GM19372 (cell line): ENCODE measurements around the gene GATAD2B.
A peak's percentile ranks its signal among the peaks of the same experiment; 100 is the strongest.
"Not testable (repeated sequence)": the region's sequence is repeated elsewhere in the genome, so short reads cannot be mapped to it uniquely, and the experiment has no call there.

ENCODE experiments used
- ATAC-seq: cut with Tn5 transposase; IDR thresholded peaks from one replicate; pipeline ENCODE4 v1.9.1; 2021; ENCODE audit warnings: mild to moderate bottlenecking, low read depth, moderate library complexity; ENCODE audit not compliant: unreplicated experiment

The GATAD2B gene

DNA sequence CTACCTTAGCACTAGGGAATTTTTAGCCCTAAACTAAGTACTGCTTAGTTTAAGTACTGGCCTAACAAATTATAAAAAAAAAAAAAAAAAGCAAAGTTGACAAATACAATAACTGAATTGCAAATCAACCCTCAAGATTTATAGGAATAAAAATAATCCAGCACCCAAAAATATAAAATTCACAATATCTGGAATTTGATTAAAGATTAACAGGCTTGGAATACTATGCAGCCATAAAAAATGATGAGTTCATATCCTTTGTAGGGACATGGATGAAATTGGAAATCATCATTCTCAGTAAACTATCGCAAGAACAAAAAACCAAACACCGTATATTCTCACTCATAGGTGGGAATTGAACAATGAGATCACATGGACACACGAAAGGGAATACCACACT lies 78.4 kb downstream of the GATAD2B start:
- not testable (repeated sequence) for ATAC-seq

GRCh38 chr1:153842006-153842471 lies 80.7 kb downstream of the GATAD2B start:
- ATAC-seq = peak; percentile 62

DNA sequence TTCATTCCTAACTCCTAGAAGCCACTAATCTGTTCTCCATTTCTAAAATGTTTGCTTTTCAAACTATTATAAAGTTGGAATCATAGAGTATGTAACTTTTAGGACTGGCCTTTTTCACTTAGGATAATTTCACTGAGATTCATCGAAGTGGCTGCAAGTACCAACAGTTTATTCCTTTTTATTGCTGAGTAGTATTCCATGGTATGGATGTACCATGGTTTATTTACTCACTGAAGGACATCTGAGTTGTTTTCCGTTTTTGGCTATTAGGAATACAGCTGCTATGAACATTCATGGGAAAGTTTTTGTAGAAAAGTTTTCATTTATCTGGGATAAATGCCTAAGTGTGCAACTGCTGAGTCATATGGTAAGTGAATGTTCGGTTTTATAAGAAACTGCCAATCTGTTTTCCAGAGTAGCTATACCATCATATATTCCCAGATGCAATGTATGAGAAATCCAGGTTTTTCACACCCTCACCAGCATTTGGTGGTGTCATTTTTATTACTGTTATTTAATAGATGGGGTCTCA lies 81.2 kb downstream of the GATAD2B start:
- no peak for ATAC-seq

DNA sequence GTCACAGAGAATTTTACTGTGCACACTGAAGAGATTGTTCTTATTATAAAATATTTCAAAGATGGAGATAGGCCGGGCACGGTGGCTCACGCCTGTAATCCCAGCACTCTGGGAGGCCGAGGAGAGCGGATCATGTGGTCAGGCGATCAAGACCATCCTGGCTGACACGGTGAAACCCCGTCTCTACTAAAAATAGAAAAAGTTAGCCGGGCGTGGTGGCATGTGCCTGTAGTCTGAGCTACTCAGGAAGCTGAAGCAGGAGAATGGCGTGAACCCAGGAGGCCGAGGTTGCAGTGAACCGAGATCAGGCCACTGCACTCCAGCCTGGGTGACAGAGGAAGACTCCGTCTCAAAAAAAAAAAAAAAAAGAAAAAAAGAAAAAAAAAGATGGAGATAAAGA lies 82.0 kb downstream of the GATAD2B start:
- not testable (repeated sequence) for ATAC-seq

GRCh38 chr1:153833968-153834367 lies 88.8 kb downstream of the GATAD2B start:
- ATAC-seq = not testable (repeated sequence)

- no peak for ATAC-seq
Measured at GRCh38 chr1:153833171-153833570, 89.6 kb downstream of the GATAD2B start.

GRCh38 chr1:153832293-153832692 lies 90.5 kb downstream of the GATAD2B start:
- no peak for ATAC-seq

- ATAC-seq = no peak
Measured at GRCh38 chr1:153831026-153831425, 91.7 kb downstream of the GATAD2B start.

DNA sequence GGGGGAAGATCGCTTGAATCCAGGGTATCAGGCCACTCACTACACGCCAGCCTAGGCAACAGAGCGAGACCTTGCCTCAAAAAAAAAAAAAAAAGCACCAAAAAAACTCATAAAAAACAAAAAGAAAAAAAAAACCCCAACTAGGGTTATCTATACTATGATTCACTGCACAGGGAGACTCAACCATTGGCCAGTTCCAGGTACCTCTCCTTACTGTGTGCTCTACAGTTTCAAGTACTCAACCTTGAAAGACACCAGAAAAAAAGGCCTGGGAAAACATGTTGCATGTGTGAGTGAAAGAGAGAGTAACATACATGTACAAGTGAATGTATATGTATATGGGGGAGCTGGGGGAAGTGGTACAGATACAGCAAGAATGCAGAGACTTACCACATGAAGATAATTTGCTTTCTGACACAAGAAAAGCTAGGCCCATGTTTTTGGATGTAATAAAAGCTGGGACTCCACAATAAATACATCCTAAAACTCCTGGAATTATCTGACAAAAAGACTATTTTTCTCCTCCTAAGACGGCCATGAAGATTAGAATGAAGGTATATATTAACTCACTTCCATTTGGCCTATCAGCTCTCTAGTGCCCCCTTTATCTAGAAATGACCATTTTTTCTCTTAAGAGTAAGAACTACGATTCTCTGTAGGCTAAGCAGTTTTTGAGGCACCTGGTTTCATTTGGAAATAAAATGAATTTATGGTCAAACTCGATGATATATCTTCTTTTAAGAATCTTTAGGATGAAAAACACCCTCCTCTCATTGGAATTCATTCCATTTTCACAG lies 95.4 kb downstream of the GATAD2B start:
- ATAC-seq = no peak

DNA sequence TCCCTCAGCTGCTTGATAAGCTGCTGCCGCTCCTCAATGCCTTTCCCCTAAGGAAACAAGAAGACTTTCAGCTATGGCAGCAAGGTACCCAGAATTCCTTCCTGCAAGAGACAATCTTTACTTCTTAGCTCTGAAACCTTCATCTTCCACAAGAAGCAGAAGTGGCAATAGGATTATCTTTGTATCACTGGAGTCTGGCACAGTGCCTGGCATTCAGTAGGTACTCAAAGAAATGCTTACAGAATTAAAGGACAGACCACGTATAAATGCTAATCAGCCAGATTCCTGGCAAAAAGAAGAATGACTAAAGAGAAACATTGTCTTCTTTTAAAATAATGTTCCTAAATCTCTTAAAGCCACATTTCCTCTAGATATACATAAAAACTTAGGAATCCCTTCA lies 103.9 kb downstream of the GATAD2B start:
- ATAC-seq = no peak

DNA sequence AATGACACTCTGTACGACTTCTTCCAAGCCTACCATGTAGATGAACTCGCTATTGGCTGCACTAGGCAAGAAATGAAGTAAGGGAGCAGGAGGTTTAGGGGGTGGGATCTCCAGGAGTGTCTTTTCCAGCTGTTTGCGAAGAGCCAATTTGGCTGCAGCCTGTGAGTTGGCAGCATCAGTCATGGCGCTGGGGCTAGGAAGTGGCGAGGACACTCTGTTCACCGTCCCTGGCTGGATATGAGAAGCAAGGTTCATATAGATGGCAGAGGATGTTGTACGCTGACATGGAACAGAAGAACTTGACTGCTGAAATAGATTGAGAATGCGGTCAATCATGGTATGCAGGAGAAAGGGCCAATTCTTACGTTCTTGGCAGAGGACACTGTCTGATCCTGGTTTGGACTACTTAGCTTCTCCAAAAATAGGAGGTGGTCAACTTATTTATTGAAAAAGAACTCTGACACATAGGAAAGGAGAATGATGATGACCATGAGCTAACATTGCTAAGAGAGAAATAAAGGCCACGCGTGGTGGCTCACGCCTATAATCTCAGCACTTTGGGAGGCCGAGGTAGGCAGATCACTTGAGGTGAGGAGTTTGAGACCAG lies 106.4 kb downstream of the GATAD2B start:
- ATAC-seq = no peak

DNA sequence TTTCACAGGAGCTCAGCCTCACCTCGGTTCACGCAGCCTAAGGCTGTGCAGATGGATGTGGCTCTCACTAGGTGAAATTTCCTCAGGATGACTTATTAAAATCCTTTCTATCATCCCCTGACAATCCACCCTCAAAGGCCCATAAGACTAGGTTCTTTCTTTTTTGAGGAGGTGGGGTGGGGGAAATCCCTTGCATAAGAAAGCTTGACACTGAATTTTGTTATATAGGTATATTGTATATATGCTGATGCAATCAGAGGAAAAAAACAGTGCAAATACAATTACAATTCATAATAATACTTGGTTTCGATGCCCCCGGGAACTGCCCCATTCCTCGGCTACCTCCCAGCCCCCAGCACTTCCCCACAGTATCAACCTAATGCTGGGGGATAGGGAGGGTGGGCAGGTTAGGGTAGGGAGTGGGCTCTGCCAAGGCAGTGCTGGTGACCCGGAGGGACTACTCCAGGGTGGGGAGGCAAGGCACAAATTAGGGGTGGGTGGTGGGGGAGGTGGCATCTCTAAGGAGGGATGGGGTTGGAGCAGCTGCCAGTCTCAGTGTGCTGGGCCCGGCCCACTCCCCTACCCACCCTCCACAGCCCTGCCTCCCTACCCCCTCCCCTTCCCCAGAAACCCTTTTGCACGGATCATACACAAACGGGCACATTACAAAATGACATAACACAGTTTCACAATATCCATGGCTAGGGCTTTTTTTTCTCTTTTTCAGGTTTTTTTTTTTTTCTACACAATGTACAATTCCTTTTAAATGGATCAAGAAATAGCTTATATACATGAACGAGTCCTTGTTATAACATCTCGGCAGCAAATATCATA lies 116.7 kb downstream of the GATAD2B start:
- ATAC-seq = peak; percentile 21

- ATAC-seq = peak; percentile 90
Measured at GRCh38 chr1:153805042-153805745, 117.6 kb downstream of the GATAD2B start.

DNA sequence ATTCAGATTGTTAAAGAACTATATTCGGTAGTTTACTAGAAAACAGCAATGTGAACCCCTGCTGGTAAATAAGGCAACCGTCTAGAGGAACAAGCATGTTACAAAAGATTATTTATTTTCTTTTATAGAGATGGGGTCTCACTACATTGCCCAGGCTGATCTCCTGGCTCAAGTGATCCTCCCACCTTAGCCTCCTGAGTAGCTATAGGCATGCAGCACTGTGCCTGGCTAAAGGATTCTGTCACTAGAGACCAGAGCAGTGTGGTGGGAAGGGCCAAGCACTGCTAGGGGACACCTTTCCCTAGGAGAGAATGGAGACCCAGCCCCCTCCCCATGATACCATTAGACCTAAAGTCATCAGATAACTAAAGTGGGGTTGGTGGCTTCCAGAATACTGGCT lies 118.7 kb downstream of the GATAD2B start:
- no peak for ATAC-seq

DNA sequence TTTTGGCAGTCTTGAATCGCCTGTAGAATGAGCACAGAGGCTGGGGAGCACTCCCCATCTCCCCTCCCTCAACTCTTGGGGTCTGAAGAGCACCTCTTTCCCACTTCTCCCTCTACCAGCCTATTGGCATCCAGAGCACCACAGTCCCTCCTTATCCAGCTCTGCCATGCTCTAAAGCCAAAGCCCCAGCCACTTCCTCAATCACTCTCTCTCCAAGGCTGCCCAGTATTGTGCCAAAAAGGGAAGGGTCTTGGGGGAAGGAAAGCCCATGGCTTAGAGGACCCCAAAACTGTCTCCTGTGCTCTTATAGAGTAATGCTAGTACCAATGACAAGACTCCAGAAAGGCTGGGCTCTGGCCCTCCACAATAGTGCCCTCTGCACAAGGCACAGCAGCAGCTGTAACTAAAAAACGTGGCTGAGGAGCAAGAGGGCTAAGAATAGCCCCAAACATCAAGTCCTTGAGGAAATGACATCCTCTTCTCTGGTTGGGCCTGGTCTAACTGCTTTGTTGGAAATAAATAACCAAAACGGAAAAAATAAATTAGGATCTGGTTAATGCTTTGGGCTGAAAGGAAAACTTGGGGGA lies 119.2 kb downstream of the GATAD2B start:
- no peak for ATAC-seq

- no peak for ATAC-seq
Measured at GRCh38 chr1:153801786-153802697, 120.7 kb downstream of the GATAD2B start.

DNA sequence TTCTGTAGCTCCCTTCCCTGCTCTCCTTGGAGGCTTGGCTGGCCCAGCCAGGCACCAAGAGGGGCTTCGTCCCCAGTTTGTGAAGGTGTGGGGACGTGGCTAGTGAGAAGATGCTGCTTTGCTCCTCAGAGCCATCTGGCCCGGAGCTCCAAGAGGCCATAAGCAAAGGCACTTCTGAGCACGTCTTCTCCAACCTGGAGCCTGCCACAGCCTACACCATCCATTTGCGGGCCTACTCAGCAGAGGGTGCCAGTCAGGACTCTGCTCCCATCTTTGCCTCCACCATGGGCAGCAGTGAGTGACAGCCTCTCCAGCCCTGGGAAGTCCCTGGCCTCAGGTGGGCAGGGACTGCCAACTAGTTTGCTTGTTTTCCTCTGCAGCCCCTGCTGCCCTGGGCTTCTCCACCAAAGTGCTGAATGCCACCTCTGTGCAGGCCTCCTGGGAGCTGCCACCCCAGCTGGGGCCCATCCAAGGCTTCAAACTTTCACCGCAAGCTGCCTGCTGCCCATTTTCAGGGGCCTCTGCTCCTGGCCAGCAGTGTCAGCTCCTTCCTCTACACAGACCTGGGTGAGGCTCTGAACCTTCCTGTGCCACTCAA lies 121.6 kb downstream of the GATAD2B start:
- no peak for ATAC-seq

DNA sequence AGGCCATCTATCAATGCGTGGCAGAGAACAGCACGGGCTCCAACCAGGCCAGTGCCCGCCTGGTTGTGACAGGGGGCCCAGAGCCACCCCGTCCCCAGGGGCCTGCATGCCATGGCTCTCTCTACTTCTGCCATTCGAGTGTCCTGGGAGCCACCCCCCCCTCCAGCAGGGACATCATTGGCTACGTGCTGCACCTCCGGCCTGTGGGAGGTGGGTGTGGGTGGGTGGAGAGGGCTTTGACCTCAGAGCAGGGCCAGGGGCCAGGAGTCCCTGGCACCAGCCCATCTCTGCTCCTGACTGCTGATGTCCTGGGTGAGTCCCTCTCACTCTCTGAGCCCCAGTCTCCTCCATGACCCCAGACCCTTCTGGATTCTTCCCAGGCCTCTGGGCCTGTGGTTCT lies 122.3 kb downstream of the GATAD2B start:
- ATAC-seq = no peak
